Effector CD8-positive, alpha-beta T cell (primary cell): Measurements from ENCODE around the gene TJAP1.

Experiments
- DNase-seq: peaks from one replicate; lab custom pipeline; 2025; lab: John Stamatoyannopoulos, UW

Gene TJAP1

GRCh38 chr6:43505718-43506117, 28.3 kb downstream of the TJAP1 start:
- DNase-seq, result no peak

DNA sequence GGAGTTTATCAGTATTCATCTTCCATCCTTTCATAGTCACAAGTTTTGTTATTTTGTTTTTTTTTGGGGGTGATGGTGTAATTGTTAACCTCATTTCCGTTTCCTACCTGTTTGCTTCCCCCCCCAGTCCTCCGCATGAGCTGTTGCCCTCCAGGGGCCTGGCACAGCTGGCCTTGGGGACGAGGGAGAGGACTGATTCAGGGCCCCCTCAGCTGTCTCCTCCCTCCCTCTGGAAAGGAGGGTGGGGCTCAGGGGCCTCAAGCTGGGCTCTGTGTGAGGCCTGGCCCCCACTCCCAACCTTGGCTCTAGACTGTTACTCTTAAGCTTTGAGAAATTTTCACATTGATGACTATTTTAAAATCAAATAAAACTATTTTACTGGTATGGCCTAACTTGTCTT, 28.8 kb downstream of the TJAP1 start:
- DNase-seq, result no peak

- peak; percentile 60 for DNase-seq
Measured at GRCh38 chr6:43506667-43507471, 29.5 kb downstream of the TJAP1 start.

DNA sequence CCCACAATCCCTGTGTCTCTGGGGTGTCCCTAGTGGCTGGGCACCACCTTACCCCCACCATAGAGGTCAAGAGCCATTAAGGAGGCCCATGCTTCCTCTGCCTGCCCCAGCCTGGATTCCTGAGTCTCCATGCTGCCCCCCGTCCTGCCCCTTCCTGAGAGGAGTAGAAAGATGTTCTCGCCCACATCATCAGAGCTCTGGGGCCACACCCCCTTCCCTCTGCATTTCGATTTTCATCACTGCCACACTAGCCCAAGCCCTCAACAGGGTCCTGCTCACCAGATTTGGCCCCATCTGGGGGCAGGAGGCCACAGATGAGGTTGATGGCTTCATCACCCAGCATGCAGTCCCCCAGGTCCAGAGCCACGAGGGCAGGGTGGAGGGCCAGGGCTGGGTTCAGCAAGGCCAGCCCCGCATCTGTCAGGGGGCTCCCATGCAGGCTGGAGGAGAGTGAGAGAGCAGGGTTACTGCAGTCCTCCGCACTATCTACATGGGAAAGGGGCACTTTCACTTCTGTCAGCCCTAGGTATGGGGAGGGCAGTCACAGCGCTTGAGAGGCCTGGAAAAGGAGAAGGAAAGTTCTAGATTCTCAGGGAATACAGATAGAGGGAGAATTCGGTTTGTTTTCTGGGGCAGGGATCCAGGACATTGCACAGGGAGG, 31.2 kb downstream of the TJAP1 start:
- no peak for DNase-seq

- no peak for DNase-seq
Measured at GRCh38 chr6:43509142-43509983, 32.0 kb downstream of the TJAP1 start.

DNA sequence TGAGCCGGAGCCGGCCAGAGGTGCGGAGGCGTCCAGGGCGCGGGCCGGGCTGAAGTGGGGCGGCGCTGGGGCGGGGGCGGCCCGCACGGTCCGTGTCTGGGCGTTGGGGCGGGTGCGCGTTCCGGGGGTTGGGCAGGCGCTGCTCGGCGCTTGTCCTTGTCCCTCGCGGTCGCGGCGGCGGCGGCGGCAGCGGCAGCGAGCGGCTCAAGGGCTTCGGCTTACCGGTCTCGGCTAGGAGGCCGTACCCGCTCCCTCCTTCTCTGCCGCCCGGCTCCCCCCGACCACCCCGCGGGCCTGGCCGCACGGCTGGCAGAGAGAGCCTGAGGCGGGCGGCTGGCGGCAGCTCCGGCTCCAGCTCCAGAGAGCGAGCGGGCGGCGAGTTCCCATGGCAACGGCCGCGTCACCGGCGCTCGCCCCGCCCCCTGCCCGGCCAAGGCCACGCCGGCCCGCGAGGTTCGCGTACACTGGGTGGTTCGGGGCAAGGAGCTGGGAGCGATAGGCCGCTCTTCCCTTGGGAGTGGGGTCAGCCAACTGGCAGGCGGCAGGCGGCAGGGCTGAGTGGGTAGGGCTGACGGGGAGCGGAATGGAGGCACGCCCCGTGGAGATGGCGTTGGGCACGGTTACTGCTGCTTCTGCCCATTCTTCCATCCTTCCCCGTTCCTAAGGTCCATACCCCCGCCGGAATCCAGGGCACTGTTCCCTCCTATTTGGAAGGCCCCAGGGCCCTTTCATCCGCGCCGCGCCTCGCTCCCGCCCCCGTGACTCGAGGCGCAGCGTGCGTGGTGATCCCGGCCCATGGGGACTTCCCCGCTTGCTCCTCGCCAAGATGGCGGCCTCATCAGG, 32.8 kb downstream of the TJAP1 start, which contains the start of gene LRRC73:
LRRC73 (minus strand) TSS at position 363 of the 843 bp plus-strand sequence. CDS start 561 bp downstream, outside the sequence.
- DNase-seq, result peak; percentile 59

GRCh38 chr6:43510827-43511163, 33.4 kb downstream of the TJAP1 start:
- no peak for DNase-seq

GRCh38 chr6:43511824-43512415, 34.5 kb downstream of the TJAP1 start:
- DNase-seq, result no peak

- DNase-seq, result no peak
Measured at GRCh38 chr6:43515808-43516207, 38.4 kb downstream of the TJAP1 start.

GRCh38 chr6:43516367-43516696, 39.0 kb downstream of the TJAP1 start:
- DNase-seq, result no peak

GRCh38 chr6:43516697-43517504, 39.5 kb downstream of the TJAP1 start, which contains the start of the genes POLR1C and YIPF3:
Gene POLR1C (plus strand): TSS chr6:43517089. CDS start chr6:43517110, 21 bp downstream.
Gene YIPF3 (minus strand): TSS chr6:43516926. CDS start chr6:43516807, 119 bp downstream.
- peak; percentile 93 for DNase-seq

GRCh38 chr6:43517505-43518357, 40.4 kb downstream of the TJAP1 start:
- no peak for DNase-seq

DNA sequence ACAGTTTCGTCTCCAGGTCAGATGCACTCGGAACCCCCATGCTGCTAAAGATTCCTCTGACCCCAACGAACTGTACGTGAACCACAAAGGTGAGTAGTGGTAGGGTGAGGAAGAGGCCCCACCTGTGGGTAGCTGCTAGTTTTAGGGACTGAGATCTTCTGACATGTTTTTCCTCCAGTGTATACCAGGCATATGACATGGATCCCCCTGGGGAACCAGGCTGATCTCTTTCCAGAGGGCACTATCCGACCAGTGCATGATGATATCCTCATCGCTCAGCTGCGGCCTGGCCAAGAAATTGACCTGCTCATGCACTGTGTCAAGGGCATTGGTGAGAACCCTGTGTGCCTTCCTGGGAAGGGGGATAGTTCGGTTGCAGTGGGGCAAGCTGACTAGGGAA, 42.7 kb downstream of the TJAP1 start:
- DNase-seq, result no peak

DNA sequence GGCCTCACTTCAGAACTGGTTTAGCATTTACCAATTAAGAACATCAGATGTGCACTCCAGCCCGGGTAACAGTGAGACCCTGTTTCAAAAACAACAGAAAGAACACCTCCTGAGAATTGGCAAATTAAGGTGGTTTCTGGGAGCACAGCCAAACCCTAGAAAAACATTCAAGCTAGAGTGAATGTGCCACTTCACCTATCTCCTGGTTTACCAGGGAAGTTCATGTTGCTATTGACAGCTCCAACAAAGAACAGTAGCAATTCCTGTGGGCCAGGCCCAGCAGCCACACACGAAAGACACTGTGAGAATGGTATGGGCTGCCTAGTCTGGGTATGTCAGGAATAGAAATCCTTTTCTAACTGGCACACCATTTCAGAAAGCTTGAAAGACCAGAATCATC, 44.5 kb downstream of the TJAP1 start:
- no peak for DNase-seq

GRCh38 chr6:43522547-43523261, 45.3 kb downstream of the TJAP1 start:
- DNase-seq, result no peak

GRCh38 chr6:43523284-43523683, 45.9 kb downstream of the TJAP1 start:
- DNase-seq, result no peak

DNA sequence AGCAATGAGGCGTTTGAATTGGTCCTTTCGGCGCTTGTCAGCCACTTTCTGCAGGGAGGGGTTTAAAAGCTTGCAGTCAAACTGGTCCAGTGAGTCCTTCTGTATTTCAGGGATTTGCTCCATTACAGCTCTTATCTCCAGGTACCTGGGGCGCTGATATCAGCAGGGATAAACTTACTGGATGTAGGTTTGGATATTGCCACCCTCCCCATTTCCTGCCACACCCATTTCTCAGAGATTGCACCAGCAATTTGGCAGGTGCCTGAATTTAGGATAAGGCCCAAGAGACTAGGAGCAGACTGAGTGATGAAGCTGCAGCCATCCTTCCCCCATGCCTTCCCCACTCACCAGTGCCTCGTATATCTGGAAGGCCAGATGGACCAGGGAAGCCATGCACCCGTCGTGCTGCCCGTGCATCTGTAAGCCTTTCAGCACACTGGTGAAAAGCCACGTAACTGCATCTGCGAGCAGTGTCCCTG, 47.2 kb downstream of the TJAP1 start:
- DNase-seq, result no peak

GRCh38 chr6:43532201-43532600, 54.8 kb downstream of the TJAP1 start:
- DNase-seq, result no peak
